Esophagus muscularis mucosa (tissue), 4 donors: ENCODE results near the gene NFAT5. TPM values are rescaled to one million over a fixed set of nuclear protein-coding genes. Genes with fewer than 3 reads are reported as not detected.
A peak's percentile ranks its signal among the peaks of the same experiment; 100 is the strongest.
"Not testable (repeated sequence)": the region's sequence is repeated elsewhere in the genome, so short reads cannot be mapped to it uniquely, and the experiment has no call there.

Experiments used
- DNase-seq: peaks from one replicate; pipeline ENCODE4 v3.0.0-alpha.2; 2017; ENCODE audit errors: extremely low spot score
- H3K27ac ChIP-seq, 4 donors: fragments of 200-600 bp; sonication (generic); replicated peaks in 1 of 4; 1 replicate in 3 of 4; 2 replicates in 1 of 4; pipeline ENCODE4 v1.5.1; 2016 to 2019; ENCODE audit warnings: mild to moderate bottlenecking in 1 of 4
- H3K27me3 ChIP-seq, 4 donors: fragments of 200-600 bp; sonication (generic); one replicate each; pipeline versions ENCODE4 v1.5.1 to v1.6.0; 2016 to 2019
- H3K36me3 ChIP-seq, 4 donors: fragments of 200-600 bp; sonication (generic); one replicate each; pipeline ENCODE4 v1.5.1; 2016 to 2019
- H3K4me1 ChIP-seq, 4 donors: fragments of 200-600 bp; sonication (generic); one replicate each; pipeline ENCODE4 v1.5.1; 2016 to 2019
- H3K4me3 ChIP-seq, 4 donors: fragments of 200-600 bp; sonication (generic); 1 replicate in 2 of 4; 2 replicates in 2 of 4; pipeline ENCODE4 v1.5.1; 2016 to 2019; ENCODE audit warnings: mild to moderate bottlenecking in 4 of 4, moderate library complexity in 1 of 4
- H3K9me3 ChIP-seq, 4 donors: fragments of 200-600 bp; sonication (generic); 1 replicate in 3 of 4; 2 replicates in 1 of 4; pipeline ENCODE4 v1.5.1; 2016 to 2019
- CTCF ChIP-seq, 3 experiments: fragments of 200-600 bp in 2 of 3; fragments of 450-650 bp in 1 of 3; sonication (generic) in 2 of 3; IDR thresholded peaks; one replicate each; pipeline ENCODE4 v1.5.1; 2017 to 2019; ENCODE audit warnings: antibody characterized with exemption in 3 of 3, mild to moderate bottlenecking in 2 of 3, moderate library complexity in 1 of 3
- EP300 ChIP-seq: sonication (generic); formaldehyde crosslinking; IDR thresholded peaks from one replicate; pipeline ENCODE4 v1.6.1; 2017; ENCODE audit warnings: antibody characterized with exemption
- POLR2A ChIP-seq: fragments of 450-650 bp; IDR thresholded peaks from one replicate; pipeline ENCODE4 v1.6.1; 2017; ENCODE audit warnings: antibody characterized with exemption, moderate library complexity, mild to moderate bottlenecking, low read depth
- POLR2AphosphoS5 ChIP-seq, 2 donors: sonication (generic); formaldehyde crosslinking; IDR thresholded peaks; one replicate each; pipeline ENCODE4 v1.6.1; 2017; ENCODE audit warnings: antibody characterized with exemption in 2 of 2
- WGBS: methylation state at CpG from one replicate; pipeline ENCODE4 v1.1.5; 2018; 5-methylcytosine and 5-hydroxymethylcytosine counted together
- intact Hi-C: fragments of 100-400 bp; cut with DNase I; formaldehyde crosslinking; loops from one replicate; pipeline ENCODE4 v1.15.1; 2023
- total RNA-seq, 4 donors: library from RNA; depleted of rRNA; stranded (reverse); fragments of >200 nt; gene quantifications; one replicate each; pipeline versions ENCODE4 v1.1.0 to v1.2.1, GENCODE V29; 2016

Gene NFAT5
- total RNA-seq, 4 donors from 2014 or later: 47.1 to 68.4 (median 59.6) TPM

GRCh38 chr16:69537706-69538080 lies 28.1 kb upstream of the NFAT5 start:
- H3K27ac ChIP-seq: no peak overlapping the region
- DNase-seq: no peak
- intact Hi-C loops: no loop called here
- H3K4me3 ChIP-seq: no peak overlapping the region
- TF ChIP-seq EP300 (no peak), POLR2AphosphoS5 (IDR thresholded peaks at IDR 0.05) (no peak), POLR2A (no peak), CTCF (IDR thresholded peaks at IDR 0.05) (no peak)
- 84% methylated on average over 2 of the region's 2 CpGs for WGBS
- H3K27me3 ChIP-seq: no peaks in the 10 kb centered on the region
- no peaks in the 10 kb centered on the region for H3K4me1 ChIP-seq
- H3K9me3 ChIP-seq: no peaks in the 10 kb centered on the region
- H3K36me3 ChIP-seq: no peaks in the 10 kb centered on the region

GRCh38 chr16:69538808-69539207 lies 27.0 kb upstream of the NFAT5 start:
- intact Hi-C loops: no loop called here

GRCh38 chr16:69542974-69543373 lies 22.8 kb upstream of the NFAT5 start:
- TF ChIP-seq POLR2AphosphoS5 (IDR thresholded peaks at IDR 0.05) (no peak), CTCF (IDR thresholded peaks at IDR 0.05) (no peak), POLR2A (no peak), EP300 (no peak)
- intact Hi-C loops: no loop called here
- Histone ChIP-seq H3K36me3 (no peaks in the 10 kb centered on the region), H3K27me3 (no peaks in the 10 kb centered on the region), H3K27ac (no peak overlapping the region), H3K9me3 (no peaks in the 10 kb centered on the region), H3K4me1 (no peaks in the 10 kb centered on the region), H3K4me3 (no peak overlapping the region)
- no peak for DNase-seq

More at GRCh38 chr16:69538808-69539207, 27.0 kb upstream of the NFAT5 start:
- TF ChIP-seq POLR2AphosphoS5 (IDR thresholded peaks at IDR 0.05) (no peak), CTCF (IDR thresholded peaks at IDR 0.05) (no peak), POLR2A (no peak), EP300 (no peak)
- H3K4me3 ChIP-seq: no peak overlapping the region
- no peaks in the 10 kb centered on the region for H3K4me1 ChIP-seq
- WGBS: 94% methylated on average over 1 of the region's 1 CpG
- H3K27me3 ChIP-seq: no peaks in the 10 kb centered on the region
- no peaks in the 10 kb centered on the region for H3K9me3 ChIP-seq
- H3K36me3 ChIP-seq: no peaks in the 10 kb centered on the region
- no peak for DNase-seq
- H3K27ac ChIP-seq: no peak overlapping the region

- Histone ChIP-seq H3K27me3 (peaks cover 0 to 8% (median 0%) of the 10 kb centered on the region in 4 donors), H3K4me3 (no peak overlapping the region), H3K9me3 (no peaks in the 10 kb centered on the region), H3K36me3 (no peaks in the 10 kb centered on the region), H3K4me1 (no peaks in the 10 kb centered on the region), H3K27ac (no peak overlapping the region)
- no peak for DNase-seq
- intact Hi-C loops: no loop called here
- WGBS: 85% methylated on average over 3 of the region's 3 CpGs
- TF ChIP-seq POLR2AphosphoS5 (IDR thresholded peaks at IDR 0.05): no peak
- TF ChIP-seq POLR2A: no peak
Measured at GRCh38 chr16:69544088-69544487, 21.7 kb upstream of the NFAT5 start.

- H3K9me3 ChIP-seq, H3K4me1 ChIP-seq, H3K36me3 ChIP-seq, DNase-seq, H3K4me3 ChIP-seq, H3K27ac ChIP-seq, intact Hi-C loops: not testable (repeated sequence)
- peaks cover 0 to 21% (median 0%) of the 10 kb centered on the region in 4 donors for H3K27me3 ChIP-seq
- 88% methylated on average over 6 of the region's 6 CpGs for WGBS
Measured at GRCh38 chr16:69546663-69547062, 19.1 kb upstream of the NFAT5 start.

GRCh38 chr16:69553332-69553731 lies 12.4 kb upstream of the NFAT5 start:
- H3K4me1 ChIP-seq: no peaks in the 10 kb centered on the region
- 84% methylated on average over 4 of the region's 4 CpGs for WGBS
- no peak overlapping the region for H3K4me3 ChIP-seq
- TF ChIP-seq CTCF (IDR thresholded peaks at IDR 0.05): no peak
- TF ChIP-seq POLR2A: no peak
- TF ChIP-seq POLR2AphosphoS5 (IDR thresholded peaks at IDR 0.05): no peak
- TF ChIP-seq EP300: no peak
- no peaks in the 10 kb centered on the region for H3K36me3 ChIP-seq
- H3K27ac ChIP-seq: no peak overlapping the region
- intact Hi-C loops: no loop called here
- DNase-seq: peak; percentile 19
- peaks cover 0 to 20% (median 0%) of the 10 kb centered on the region in 4 donors for H3K27me3 ChIP-seq
- no peaks in the 10 kb centered on the region for H3K9me3 ChIP-seq
